Stomach smooth muscle (tissue), 2 donors: ENCODE data around the gene CTTNBP2NL.
A peak's percentile ranks its signal among the peaks of the same experiment; 100 is the strongest.

Source experiments
- H3K27ac ChIP-seq: one replicate; pipeline ENCODE4 v1.7.0; 2013; ENCODE audit warnings: mild to moderate bottlenecking, low read length, inconsistent platforms
- H3K27me3 ChIP-seq, 2 donors: one replicate each; pipeline ENCODE4 v1.7.0; 2013; ENCODE audit warnings: low read length in 2 of 2; ENCODE audit not compliant: insufficient read depth in 2 of 2, control insufficient read depth in 1 of 2
- H3K36me3 ChIP-seq, 2 donors: one replicate each; pipeline ENCODE4 v1.7.0; 2013; ENCODE audit warnings: low read length in 2 of 2; ENCODE audit not compliant: control insufficient read depth in 2 of 2, insufficient read depth in 2 of 2
- H3K4me1 ChIP-seq: one replicate; pipeline ENCODE4 v1.7.0; 2013; ENCODE audit warnings: low read length; ENCODE audit not compliant: control insufficient read depth, insufficient read depth
- H3K4me3 ChIP-seq, 2 donors: one replicate each; pipeline ENCODE4 v1.7.0; 2013; ENCODE audit warnings: low read length in 2 of 2
- H3K9ac ChIP-seq, 2 donors: one replicate each; pipeline ENCODE4 v1.7.0; 2013; ENCODE audit warnings: low read length in 2 of 2, mild to moderate bottlenecking in 1 of 2
- H3K9me3 ChIP-seq, 2 donors: one replicate each; pipeline ENCODE4 v1.7.0; 2013; ENCODE audit warnings: low read length in 2 of 2; ENCODE audit not compliant: control insufficient read depth in 2 of 2
- donor health status: healthy.
- donor health status: Pancreatic carcinoma.

Gene CTTNBP2NL

GRCh38 chr1:112488141-112488540 lies 92.1 kb downstream of the CTTNBP2NL start:
- Histone ChIP-seq H3K27me3 (no peaks in the 10 kb centered on the region), H3K27ac (no peak overlapping the region), H3K4me3 (no peak overlapping the region)

GRCh38 chr1:112492076-112492475 lies 96.1 kb downstream of the CTTNBP2NL start:
- Histone ChIP-seq H3K9ac (no peak overlapping the region), H3K9me3 (no peaks in the 10 kb centered on the region), H3K27me3 (no peaks in the 10 kb centered on the region), H3K36me3 (no peaks in the 10 kb centered on the region), H3K27ac (no peak overlapping the region), H3K4me3 (no peak overlapping the region), H3K4me1 (no peaks in the 10 kb centered on the region)

More at GRCh38 chr1:112488141-112488540, 92.1 kb downstream of the CTTNBP2NL start:
- no peak overlapping the region for H3K9ac ChIP-seq
- H3K9me3 ChIP-seq, result no peaks in the 10 kb centered on the region
- no peaks in the 10 kb centered on the region for H3K4me1 ChIP-seq
- no peaks in the 10 kb centered on the region for H3K36me3 ChIP-seq

- H3K27me3 ChIP-seq, result no peaks in the 10 kb centered on the region
- H3K9me3 ChIP-seq, result no peaks in the 10 kb centered on the region
- H3K9ac ChIP-seq, result no peak overlapping the region
- no peaks in the 10 kb centered on the region for H3K4me1 ChIP-seq
- no peak overlapping the region for H3K4me3 ChIP-seq
- H3K36me3 ChIP-seq, result no peaks in the 10 kb centered on the region
- no peak overlapping the region for H3K27ac ChIP-seq
Observed at GRCh38 chr1:112493351-112493750, 97.3 kb downstream of the CTTNBP2NL start.

- Histone ChIP-seq H3K27ac (no peak overlapping the region), H3K4me3 (no peak overlapping the region), H3K27me3 (no peaks in the 10 kb centered on the region), H3K4me1 (no peaks in the 10 kb centered on the region), H3K9ac (no peak overlapping the region), H3K9me3 (no peaks in the 10 kb centered on the region), H3K36me3 (no peaks in the 10 kb centered on the region)
Observed at GRCh38 chr1:112496290-112496689, 100.3 kb downstream of the CTTNBP2NL start.

GRCh38 chr1:112501810-112502641 lies 106.0 kb downstream of the CTTNBP2NL start:
- Histone ChIP-seq H3K36me3 (no peaks in the 10 kb centered on the region), H3K9ac (peak overlapping the region; percentile 16 to 55), H3K4me3 (peak overlapping the region; percentile 63 to 77), H3K27ac (no peak overlapping the region), H3K27me3 (peaks cover 10 to 23% of the 10 kb centered on the region in 2 donors), H3K9me3 (no peaks in the 10 kb centered on the region), H3K4me1 (peaks cover 10% of the 10 kb centered on the region)

- peaks cover 18 to 30% of the 10 kb centered on the region in 2 donors for H3K27me3 ChIP-seq
- H3K4me1 ChIP-seq, result peaks cover 13% of the 10 kb centered on the region
- H3K9ac ChIP-seq, result no peak overlapping the region
- H3K4me3 ChIP-seq, result no peak overlapping the region
- H3K27ac ChIP-seq, result no peak overlapping the region
- H3K9me3 ChIP-seq, result no peaks in the 10 kb centered on the region
- no peaks in the 10 kb centered on the region for H3K36me3 ChIP-seq
Observed at GRCh38 chr1:112502826-112503225, 106.8 kb downstream of the CTTNBP2NL start.

GRCh38 chr1:112504001-112504660 lies 108.1 kb downstream of the CTTNBP2NL start:
- H3K9me3 ChIP-seq, result no peaks in the 10 kb centered on the region
- H3K9ac ChIP-seq, result no peak overlapping the region
- no peaks in the 10 kb centered on the region for H3K36me3 ChIP-seq
- H3K27me3 ChIP-seq, result peaks cover 31 to 38% of the 10 kb centered on the region in 2 donors
- H3K4me1 ChIP-seq, result peaks cover 26% of the 10 kb centered on the region
- no peak overlapping the region for H3K27ac ChIP-seq
- no peak overlapping the region for H3K4me3 ChIP-seq

- H3K4me3 ChIP-seq, result no peak overlapping the region
- H3K27ac ChIP-seq, result no peak overlapping the region
Observed at GRCh38 chr1:112504661-112505399, 108.8 kb downstream of the CTTNBP2NL start.

GRCh38 chr1:112505400-112505785 lies 109.4 kb downstream of the CTTNBP2NL start:
- no peak overlapping the region for H3K27ac ChIP-seq

More at GRCh38 chr1:112504661-112505399, 108.8 kb downstream of the CTTNBP2NL start:
- Histone ChIP-seq H3K4me1 (peaks cover 27% of the 10 kb centered on the region), H3K9ac (no peak overlapping the region), H3K9me3 (no peaks in the 10 kb centered on the region), H3K27me3 (peaks cover 38 to 41% of the 10 kb centered on the region in 2 donors), H3K36me3 (no peaks in the 10 kb centered on the region)

GRCh38 chr1:112505878-112506277 lies 109.9 kb downstream of the CTTNBP2NL start:
- no peak overlapping the region for H3K9ac ChIP-seq
- peaks cover 42 to 44% of the 10 kb centered on the region in 2 donors for H3K27me3 ChIP-seq

More at GRCh38 chr1:112505400-112505785, 109.4 kb downstream of the CTTNBP2NL start:
- Histone ChIP-seq H3K4me1 (peaks cover 27% of the 10 kb centered on the region), H3K4me3 (no peak overlapping the region), H3K27me3 (peaks cover 42 to 44% of the 10 kb centered on the region in 2 donors), H3K9ac (no peak overlapping the region), H3K36me3 (no peaks in the 10 kb centered on the region), H3K9me3 (no peaks in the 10 kb centered on the region)

More at GRCh38 chr1:112505878-112506277, 109.9 kb downstream of the CTTNBP2NL start:
- Histone ChIP-seq H3K4me1 (peaks cover 27% of the 10 kb centered on the region), H3K36me3 (no peaks in the 10 kb centered on the region), H3K4me3 (no peak overlapping the region), H3K27ac (no peak overlapping the region), H3K9me3 (no peaks in the 10 kb centered on the region)
